NCI-H446 treated with DMSO at 0.1 percent for 48 hours (cell line): ENCODE results near the gene PRADC1.

Experiments
- DNase-seq: peaks from one replicate; lab custom pipeline; 2025; lab: John Stamatoyannopoulos, UW

The PRADC1 gene

GRCh38 chr2:73258913-73259215, 25.8 kb upstream of the PRADC1 start:
- no peak for DNase-seq

- no peak for DNase-seq
Measured at GRCh38 chr2:73258186-73258912, 25.3 kb upstream of the PRADC1 start.

- DNase-seq: no peak
Measured at GRCh38 chr2:73257425-73258125, 24.5 kb upstream of the PRADC1 start.

GRCh38 chr2:73257021-73257420, 24.0 kb upstream of the PRADC1 start:
- DNase-seq: no peak

GRCh38 chr2:73256618-73256922, 23.5 kb upstream of the PRADC1 start:
- no peak for DNase-seq

GRCh38 chr2:73255907-73256617, 23.0 kb upstream of the PRADC1 start:
- DNase-seq: no peak

GRCh38 chr2:73255007-73255644, 22.1 kb upstream of the PRADC1 start:
- no peak for DNase-seq

DNA sequence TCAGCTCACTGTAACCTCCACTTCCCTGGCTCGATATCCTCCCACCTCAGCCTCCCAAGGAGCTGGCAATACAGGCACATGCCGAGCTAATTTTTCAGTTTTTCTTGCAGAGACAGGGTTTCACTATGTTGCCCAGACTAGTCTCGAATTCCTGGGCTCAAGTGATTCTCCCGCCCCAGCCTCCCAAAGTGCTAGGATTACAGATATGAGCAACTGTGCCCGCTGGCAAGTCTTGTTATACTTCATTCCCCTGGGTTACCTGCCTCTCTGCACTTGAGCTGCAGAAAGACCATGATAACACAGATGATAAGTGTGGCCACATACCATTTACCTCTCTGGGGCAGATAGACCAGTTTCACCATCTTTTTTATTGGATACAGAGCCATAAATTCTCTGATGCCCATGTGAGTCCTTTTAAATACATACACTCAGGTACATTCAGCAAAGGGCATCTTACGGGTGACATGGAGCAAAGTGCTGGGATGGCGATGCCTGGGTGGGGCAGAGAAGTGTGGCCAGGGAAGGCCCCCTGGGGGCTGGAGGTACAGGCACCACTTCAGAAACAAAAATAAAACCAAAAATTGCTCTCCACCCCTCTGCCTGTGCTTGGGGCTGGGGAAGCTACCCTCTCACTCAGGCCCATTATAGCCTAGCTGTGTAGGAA, 21.4 kb upstream of the PRADC1 start:
- no peak for DNase-seq

DNA sequence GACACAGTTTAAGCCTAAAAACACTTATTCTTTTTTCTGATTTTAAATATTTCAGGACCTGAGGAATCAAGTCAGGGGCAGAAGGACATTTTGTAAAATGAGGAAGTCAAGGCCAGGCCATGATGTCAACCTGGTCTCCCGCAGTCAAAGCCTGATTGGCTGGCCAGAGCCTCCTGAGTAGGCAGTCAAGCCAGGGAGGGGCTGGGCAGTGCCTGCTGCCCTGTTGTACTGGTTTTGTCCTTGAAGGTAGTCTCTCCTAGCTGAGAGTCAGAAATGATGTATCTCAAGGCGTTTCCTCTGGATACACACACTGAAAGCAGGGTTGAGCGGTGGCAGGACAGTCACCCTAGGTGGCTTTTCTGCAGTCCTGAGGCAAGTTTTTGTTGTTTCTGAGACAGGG, 20.9 kb upstream of the PRADC1 start:
- DNase-seq: no peak

GRCh38 chr2:73253400-73253799, 20.4 kb upstream of the PRADC1 start:
- DNase-seq: no peak

DNA sequence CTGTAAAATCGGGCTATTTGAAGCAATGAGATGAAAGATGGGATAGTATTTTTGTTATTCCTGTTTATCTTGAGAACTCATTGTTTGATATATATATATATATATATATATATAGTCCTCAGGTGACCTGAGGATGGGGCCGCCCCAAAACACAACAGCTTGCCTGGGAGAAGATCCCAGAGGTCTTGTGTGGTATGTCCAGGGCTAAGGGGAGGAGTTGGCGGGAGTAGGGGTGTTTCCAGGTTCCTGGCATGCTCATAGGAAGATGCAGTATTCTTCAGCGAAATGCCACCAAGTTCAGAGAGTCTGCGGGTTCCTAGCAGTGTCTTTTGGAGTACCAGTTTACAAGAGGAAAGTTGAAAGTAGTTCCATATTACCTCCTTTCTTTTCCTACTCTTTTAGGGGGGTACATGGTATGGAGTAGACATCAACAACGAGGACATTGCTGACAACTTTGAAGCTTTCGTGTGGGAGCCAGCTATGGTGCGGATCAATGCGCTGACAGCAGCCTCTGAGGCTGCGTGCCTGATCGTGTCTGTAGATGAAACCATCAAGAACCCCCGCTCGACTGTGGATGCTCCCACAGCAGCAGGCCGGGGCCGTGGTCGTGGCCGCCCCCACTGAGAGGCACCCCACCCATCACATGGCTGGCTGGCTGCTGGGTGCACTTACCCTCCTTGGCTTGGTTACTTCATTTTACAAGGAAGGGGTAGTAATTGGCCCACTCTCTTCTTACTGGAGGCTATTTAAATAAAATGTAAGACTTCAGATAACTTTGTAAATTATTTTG, 19.4 kb upstream of the PRADC1 start:
- no peak for DNase-seq

- no peak for DNase-seq
Measured at GRCh38 chr2:73250872-73251846, 18.1 kb upstream of the PRADC1 start.

DNA sequence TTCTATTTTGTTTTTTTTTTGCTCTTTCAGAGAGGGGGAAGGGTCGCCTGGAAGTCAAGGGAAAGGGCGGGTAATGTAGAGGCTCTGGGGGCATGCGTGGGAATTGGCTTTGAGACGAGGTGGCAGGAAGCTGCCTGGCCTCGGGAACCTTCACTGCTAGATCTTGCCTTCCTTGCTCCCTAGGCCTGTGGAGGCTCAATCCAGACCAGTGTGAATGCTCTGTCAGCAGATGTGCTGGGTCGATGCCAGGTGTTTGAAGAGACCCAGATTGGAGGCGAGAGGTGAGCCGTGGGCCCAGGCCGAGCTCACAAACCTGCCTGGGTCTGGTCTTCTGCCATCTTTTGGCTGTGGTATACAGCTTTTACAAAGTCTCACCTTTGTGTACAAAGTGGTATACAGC, 16.6 kb upstream of the PRADC1 start:
- DNase-seq: no peak

- no peak for DNase-seq
Measured at GRCh38 chr2:73246850-73247249, 13.8 kb upstream of the PRADC1 start.

GRCh38 chr2:73244580-73244979, 11.5 kb upstream of the PRADC1 start:
- DNase-seq: no peak

DNA sequence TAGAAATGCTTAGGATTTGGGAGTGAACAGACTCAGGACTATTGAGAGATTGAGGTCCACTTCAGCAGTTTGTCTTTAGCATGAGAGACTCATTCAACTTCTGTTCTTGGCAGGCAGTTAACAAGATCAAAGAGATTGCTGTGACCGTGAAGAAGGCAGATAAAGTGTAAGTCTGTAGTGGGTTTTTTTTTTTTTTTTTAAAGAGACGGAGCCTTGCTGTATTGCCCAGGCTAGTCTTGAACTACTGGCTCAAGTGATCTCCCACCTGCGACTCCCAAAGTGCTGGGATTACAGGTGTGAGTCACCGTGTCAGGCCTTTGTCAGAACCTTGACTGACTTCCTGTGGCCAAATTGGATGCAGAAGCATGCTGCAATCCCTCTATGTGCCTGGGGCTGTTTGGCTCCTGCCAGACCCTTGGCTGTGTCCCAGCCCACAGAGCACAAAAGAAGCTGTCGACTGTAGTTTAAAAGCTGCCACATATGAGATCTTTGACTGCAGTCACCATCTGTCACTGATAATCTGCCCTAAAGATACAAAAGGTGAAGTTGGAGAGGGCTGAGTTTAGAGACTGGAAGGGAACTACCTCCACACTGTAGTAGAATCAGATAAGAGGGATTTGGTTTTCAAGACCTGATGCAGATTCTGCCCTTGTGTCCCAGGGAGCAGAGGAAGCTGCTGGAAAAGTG, 11.0 kb upstream of the PRADC1 start:
- DNase-seq: peak; percentile 79

DNA sequence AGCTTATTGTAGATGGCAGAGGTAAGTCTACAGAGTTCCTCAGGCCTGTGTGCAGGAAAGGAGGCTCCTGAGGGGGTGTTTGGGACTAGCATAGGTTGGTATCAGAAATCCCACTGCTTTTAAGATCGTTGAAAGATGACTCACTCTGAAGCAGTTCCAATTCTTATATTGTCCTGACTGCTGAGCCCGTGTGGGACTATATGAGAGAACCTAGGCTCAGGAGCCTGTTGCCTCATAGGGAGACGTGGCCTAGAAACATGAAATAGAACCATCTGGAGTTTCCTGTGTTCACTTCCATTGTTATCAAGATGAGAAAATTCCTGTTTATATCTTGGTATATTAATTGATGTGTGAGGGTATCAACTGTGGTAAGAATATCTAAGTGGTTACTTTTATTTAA, 6.7 kb upstream of the PRADC1 start:
- DNase-seq: no peak

GRCh38 chr2:73238976-73239375, 5.9 kb upstream of the PRADC1 start:
- DNase-seq: no peak

- DNase-seq: no peak
Measured at GRCh38 chr2:73238149-73238548, 5.1 kb upstream of the PRADC1 start.

DNA sequence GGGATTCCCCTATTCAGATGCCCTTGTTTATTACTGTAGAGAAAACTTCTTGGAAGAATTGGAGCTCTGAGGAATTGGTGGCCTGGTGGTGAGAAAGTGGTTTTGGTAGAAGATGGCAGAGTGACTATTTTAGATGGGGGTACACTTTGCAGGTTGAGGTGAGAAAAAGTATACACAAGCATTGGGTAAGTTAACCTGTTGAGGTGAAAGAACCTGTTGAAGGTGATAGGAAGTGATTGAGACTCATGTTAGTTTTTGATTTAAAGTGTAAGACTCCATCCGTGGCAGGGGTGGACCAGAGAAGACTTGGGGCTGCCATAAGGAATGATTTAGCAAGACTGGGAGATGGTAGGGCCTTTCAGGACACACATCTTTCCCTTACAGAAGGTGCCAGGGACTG, 4.1 kb upstream of the PRADC1 start:
- no peak for DNase-seq
